ENCODE data around the gene PLEKHO2.

GRCh38 chr15:64862408-64862807 is 20.7 kb downstream of the PLEKHO2 start:
- TF ChIP-seq CTCF (IDR thresholded peaks at IDR 0.05) (no peak), POLR2A (IDR thresholded peaks at IDR 0.05) (no peak), POLR2AphosphoS5 (IDR thresholded peaks at IDR 0.05) (no peak)
